Esophagus squamous epithelium (tissue), 4 donors: Measurements from ENCODE around the gene UBASH3A.

ENCODE experiments used
- CTCF ChIP-seq, 6 experiments: fragments of 450-650 bp in 4 of 6; fragments of 200-600 bp in 2 of 6; sonication (generic) in 2 of 6; IDR thresholded peaks; one replicate each; pipeline ENCODE4 v1.5.1; 2016 to 2019; ENCODE audit warnings: antibody characterized with exemption in 6 of 6, mild to moderate bottlenecking in 4 of 6, moderate library complexity in 4 of 6
- POLR2A ChIP-seq, 4 donors: fragments of 450-650 bp; IDR thresholded peaks; one replicate each; pipeline ENCODE4 v1.6.1; 2017; ENCODE audit warnings: antibody characterized with exemption in 4 of 4, mild to moderate bottlenecking in 4 of 4, moderate library complexity in 3 of 4

- TF ChIP-seq CTCF (IDR thresholded peaks at IDR 0.05) (no peak), POLR2A (IDR thresholded peaks at IDR 0.05) (no peak)
Measured at GRCh38 chr21:42356046-42356445, 47.7 kb upstream of the UBASH3A start.
